Endothelial cell of umbilical vein (primary cell): ENCODE data around the gene DTL. TPM values are rescaled to one million over a fixed set of nuclear protein-coding genes. Genes with fewer than 3 reads are reported as not detected.

ENCODE experiments used
- BruUV-seq: library from RNA; stranded (reverse); fragments of 400-500 nt; replicated peaks from 2 replicates; lab custom pipeline; 2021; lab: Mats Ljungman, UMichigan
- CTCF ChIA-PET: fragments of 300-600, 350-600 bp; sonication (Branson Sonifier 250); formaldehyde crosslinking; loops from one replicate; lab custom pipeline; 2021; ENCODE audit warnings: antibody characterized with exemption, inconsistent platforms; lab: Charles Lee
- POLR2A ChIA-PET: fragments of 300-600, 350-600 bp; sonication (Branson Sonifier 250); formaldehyde crosslinking; loops from one replicate; lab custom pipeline; 2021; ENCODE audit warnings: antibody characterized with exemption, inconsistent platforms; lab: Charles Lee
- DNase-seq: peaks from one replicate; pipeline ENCODE4 v3.0.0-alpha.2; 2011; ENCODE audit warnings: low read depth, low spot score
- FAIRE-seq: peaks from 2 replicates; lab custom pipeline; 2011; peaks lifted over from hg19 to GRCh38; lab: Jason Lieb, UNC
- H2AFZ ChIP-seq: 2 replicates; pipeline ENCODE4 v1.6.0; 2012; ENCODE audit warnings: low read depth, low read length, control low read depth, inconsistent platforms
- H3K27ac ChIP-seq: 2 replicates; pipeline ENCODE4 v1.5.1; 2011; ENCODE audit warnings: low read depth, mild to moderate bottlenecking, control low read depth, low read length, moderate library complexity; ENCODE audit not compliant: insufficient read depth
- H3K27me3 ChIP-seq, 2 experiments: 2 replicates each; pipeline versions ENCODE4 v1.6.0 to v1.6.1; 2011; ENCODE audit warnings: low read length in 2 of 2, mixed read lengths in 1 of 2; ENCODE audit not compliant: control insufficient read depth in 2 of 2, insufficient read depth in 2 of 2
- H3K36me3 ChIP-seq, 2 experiments: 2 replicates in 1 of 2; 3 replicates in 1 of 2; pipeline ENCODE4 v1.5.1; 2011; ENCODE audit warnings: low read length in 2 of 2, mild to moderate bottlenecking in 1 of 2, moderate library complexity in 1 of 2; ENCODE audit not compliant: control insufficient read depth in 2 of 2, insufficient read depth in 2 of 2; ENCODE audit errors: extremely low read depth in 1 of 2
- H3K4me1 ChIP-seq: 3 replicates; pipeline ENCODE4 v1.5.1; 2011; ENCODE audit warnings: mild to moderate bottlenecking, low read length; ENCODE audit not compliant: control insufficient read depth, insufficient read depth; ENCODE audit errors: extremely low read depth
- H3K4me2 ChIP-seq: 2 replicates; pipeline ENCODE4 v1.6.1; 2011; ENCODE audit warnings: low read length, control low read depth, mixed read lengths; ENCODE audit not compliant: insufficient read depth
- H3K4me3 ChIP-seq, 3 experiments: fragments of 200-600 bp in 1 of 3; sonication (generic), shearing (Covaris generic) in 1 of 3; replicated peaks in 1 of 3; 2 replicates each; pipeline ENCODE4 v1.5.1; 2011 to 2016; ENCODE audit warnings: control low read depth in 3 of 3, low read length in 3 of 3, mild to moderate bottlenecking in 2 of 3, inconsistent platforms in 1 of 3, low read depth in 1 of 3, moderate library complexity in 1 of 3; ENCODE audit not compliant: insufficient read depth in 1 of 3
- H3K79me2 ChIP-seq: 2 replicates; pipeline ENCODE4 v1.6.0; 2012; ENCODE audit warnings: low read length, inconsistent platforms; ENCODE audit not compliant: control insufficient read depth, insufficient read depth
- H3K9ac ChIP-seq: replicated peaks from 2 replicates; pipeline ENCODE3; 2011; ENCODE audit warnings: low read length, control low read depth; ENCODE audit not compliant: insufficient read depth; ENCODE audit errors: extremely low read depth
- H3K9me1 ChIP-seq: replicated peaks from 3 replicates; pipeline ENCODE4 v1.6.0; 2011; ENCODE audit warnings: mild to moderate bottlenecking, low read length; ENCODE audit not compliant: control insufficient read depth, insufficient read depth; ENCODE audit errors: extremely low read depth
- H3K9me3 ChIP-seq: replicated peaks from 2 replicates; pipeline ENCODE4 v1.5.1; 2012; ENCODE audit warnings: low read length, inconsistent platforms; ENCODE audit not compliant: control insufficient read depth, insufficient read depth
- H4K20me1 ChIP-seq: replicated peaks from 2 replicates; pipeline ENCODE3; 2011; ENCODE audit warnings: mild to moderate bottlenecking, low read length; ENCODE audit not compliant: control insufficient read depth, insufficient read depth; ENCODE audit errors: extremely low read depth
- EZH2 ChIP-seq: IDR thresholded peaks from 2 replicates; pipeline ENCODE4 v1.6.1; 2012; ENCODE audit warnings: borderline replicate concordance, low read depth, mild to moderate bottlenecking, moderate library complexity, low read length, inconsistent platforms; ENCODE audit not compliant: severe bottlenecking
- FOS ChIP-seq: IDR thresholded peaks from 2 replicates; pipeline ENCODE4 v1.6.1; 2011; ENCODE audit warnings: mild to moderate bottlenecking, low read length, moderate library complexity, borderline replicate concordance; ENCODE audit not compliant: insufficient read depth
- GATA2 ChIP-seq: IDR thresholded peaks from 2 replicates; pipeline ENCODE4 v1.7.0; 2011; ENCODE audit warnings: low read depth, mild to moderate bottlenecking, moderate library complexity, mixed read lengths, low read length; ENCODE audit not compliant: insufficient read length, insufficient read depth
- JUN ChIP-seq: IDR thresholded peaks from 2 replicates; pipeline ENCODE4 v1.6.1; 2011; ENCODE audit warnings: borderline replicate concordance, low read depth; ENCODE audit not compliant: insufficient read length, insufficient read depth
- MAX ChIP-seq: IDR thresholded peaks from 2 replicates; pipeline ENCODE4 v1.6.1; 2011; ENCODE audit not compliant: insufficient read depth, insufficient read length
- MYC ChIP-seq: IDR thresholded peaks from one replicate; pipeline ENCODE4 v1.6.1; 2011; ENCODE audit warnings: mild to moderate bottlenecking, low read depth, low read length
- POLR2A ChIP-seq: IDR thresholded peaks from 2 replicates; pipeline ENCODE4 v1.6.1; 2012; ENCODE audit warnings: low read depth, mild to moderate bottlenecking, control low read depth, low read length
- POLR2AphosphoS5 ChIP-seq: IDR thresholded peaks from 2 replicates; pipeline ENCODE4 v1.6.1; 2012; ENCODE audit warnings: low read depth, mild to moderate bottlenecking, control low read depth, low read length, moderate library complexity; ENCODE audit not compliant: insufficient read depth
- dilution Hi-C: fragments of 300-500 bp; cut with MboI; formaldehyde crosslinking; loops from one replicate; pipeline ENCODE4 v1.15.0; 2019; ENCODE audit warnings: low sequenced_read_pairs; ENCODE audit not compliant: extremely low pct_ligation_motif_present
- intact Hi-C: fragments of 100-400 bp; cut with micrococcal nuclease; formaldehyde crosslinking; loops from one replicate; pipeline ENCODE4 v1.10.0; 2022
- polyA plus RNA-seq, 4 experiments: library from polyadenylated mRNA; depleted of rRNA in 3 of 4; stranded (reverse) in 3 of 4; unstranded in 1 of 4; fragments of >200 nt; gene quantifications; 2 replicates each; pipeline versions ENCODE4 v1.2.1 to v1.2.3, GENCODE V29; 2011 to 2012; ENCODE audit warnings: missing spikeins in 1 of 4
- total RNA-seq: library from RNA; stranded (reverse); gene quantifications from 2 replicates; pipeline ENCODE4 v1.2.3, GENCODE V29; 2021
- TF ChIP-seq, protein P1 (sequence below), 2 donors: IDR thresholded peaks; 1 replicate in 1 of 2; 2 replicates in 1 of 2; pipeline ENCODE4 v1.5.1; 2011; ENCODE audit warnings: low read length in 2 of 2, mild to moderate bottlenecking in 2 of 2, moderate library complexity in 2 of 2, control low read depth in 1 of 2, inconsistent platforms in 1 of 2, low read depth in 1 of 2; ENCODE audit not compliant: insufficient read depth in 1 of 2; ENCODE audit errors: extremely low read depth in 1 of 2

Gene DTL
- total and polyA plus RNA-seq, 2 donors (not counting 3 experiments of a cell fraction or from before 2014, with no cell fraction given), result 11.2 to 26.5 TPM

- no peaks in the 10 kb centered on the region for H3K9me3 ChIP-seq
- H3K9ac ChIP-seq, result no peak overlapping the region
- H3K36me3 ChIP-seq, result peaks cover 0 to 8% of the 10 kb centered on the region in 2 experiments
- no peak overlapping the region for H3K4me2 ChIP-seq
- H3K27me3 ChIP-seq, result no peaks in the 10 kb centered on the region
- peaks cover 4% of the 10 kb centered on the region for H3K79me2 ChIP-seq
- H2AFZ ChIP-seq, result no peak overlapping the region
- ChIA-PET POLR2A (no interaction called here), CTCF (interaction anchor here (1.4 to 2.2 kb wide), 4 partner anchors 9 to 194 kb away, joined by 3 to 6 read pairs (median 6); no protein-coding TSS in a partner anchor)
- H3K4me3 ChIP-seq, result no peak overlapping the region
- TF ChIP-seq FOS (no peak), EZH2 (no peak), POLR2A (no peak), JUN (no peak), GATA2 (no peak), POLR2AphosphoS5 (no peak), MYC (no peak), MAX (no peak)
- TF ChIP-seq, protein P1, sequence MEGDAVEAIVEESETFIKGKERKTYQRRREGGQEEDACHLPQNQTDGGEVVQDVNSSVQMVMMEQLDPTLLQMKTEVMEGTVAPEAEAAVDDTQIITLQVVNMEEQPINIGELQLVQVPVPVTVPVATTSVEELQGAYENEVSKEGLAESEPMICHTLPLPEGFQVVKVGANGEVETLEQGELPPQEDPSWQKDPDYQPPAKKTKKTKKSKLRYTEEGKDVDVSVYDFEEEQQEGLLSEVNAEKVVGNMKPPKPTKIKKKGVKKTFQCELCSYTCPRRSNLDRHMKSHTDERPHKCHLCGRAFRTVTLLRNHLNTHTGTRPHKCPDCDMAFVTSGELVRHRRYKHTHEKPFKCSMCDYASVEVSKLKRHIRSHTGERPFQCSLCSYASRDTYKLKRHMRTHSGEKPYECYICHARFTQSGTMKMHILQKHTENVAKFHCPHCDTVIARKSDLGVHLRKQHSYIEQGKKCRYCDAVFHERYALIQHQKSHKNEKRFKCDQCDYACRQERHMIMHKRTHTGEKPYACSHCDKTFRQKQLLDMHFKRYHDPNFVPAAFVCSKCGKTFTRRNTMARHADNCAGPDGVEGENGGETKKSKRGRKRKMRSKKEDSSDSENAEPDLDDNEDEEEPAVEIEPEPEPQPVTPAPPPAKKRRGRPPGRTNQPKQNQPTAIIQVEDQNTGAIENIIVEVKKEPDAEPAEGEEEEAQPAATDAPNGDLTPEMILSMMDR (IDR thresholded peaks at IDR 0.05; ENCODE audit: extremely low read depth in 1 of 2, insufficient read depth in 1 of 2, low read depth in 1 of 2, low read length in 2 of 2), result no peak
- dilution Hi-C loops, result no loop called here
- H4K20me1 ChIP-seq, result no peaks in the 10 kb centered on the region
- BruUV-seq, result no TSS peak
- H3K9me1 ChIP-seq, result no peaks in the 10 kb centered on the region
- no peaks in the 10 kb centered on the region for H3K4me1 ChIP-seq
- FAIRE-seq (no peak), DNase-seq (no peak)
- H3K27ac ChIP-seq, result no peak overlapping the region
- intact Hi-C loops, result no loop called here
Measured at GRCh38 chr1:212097360-212097759, 61.8 kb downstream of the DTL start.
